Measurements from ENCODE around the gene LANCL2.
"Not testable (repeated sequence)": the region's sequence is repeated elsewhere in the genome, so short reads cannot be mapped to it uniquely, and the experiment has no call there.

The LANCL2 gene

DNA sequence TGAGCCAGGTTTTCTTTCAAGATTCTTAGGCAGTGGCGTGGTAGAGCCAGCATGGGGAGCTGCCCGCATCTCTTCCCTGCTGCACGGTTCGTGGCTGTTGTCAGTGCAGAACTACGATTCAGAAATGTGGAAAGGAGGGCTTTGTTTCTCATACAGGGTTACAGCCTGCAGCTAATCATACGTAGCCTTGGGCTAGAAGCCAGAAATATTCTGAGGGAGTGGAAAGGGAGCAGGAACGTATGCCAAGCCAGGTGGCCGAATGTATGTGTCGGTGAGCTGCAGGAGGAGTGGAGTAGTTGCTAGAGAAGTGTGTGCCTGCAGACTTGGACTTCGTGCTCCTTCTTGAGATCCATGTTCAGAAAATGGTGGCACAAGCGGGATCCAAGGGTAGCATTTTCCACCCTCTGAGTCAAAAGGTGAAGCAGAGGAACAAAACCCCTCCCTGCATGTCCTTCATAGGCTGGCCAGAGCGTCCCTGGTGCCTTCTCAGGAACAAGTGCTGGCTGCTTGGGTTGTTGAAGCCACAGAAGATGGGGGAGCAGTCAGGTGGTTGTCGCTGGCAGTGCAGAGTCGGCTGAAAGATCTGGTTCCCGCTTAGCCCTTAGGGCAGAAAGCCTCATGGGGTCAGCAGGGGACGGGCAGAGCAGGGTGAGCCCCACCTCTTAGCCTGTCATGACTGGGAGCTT lies 40.9 kb downstream of the LANCL2 start:
- no peak for DNase-seq (ENCODE audit: low read depth)

DNA sequence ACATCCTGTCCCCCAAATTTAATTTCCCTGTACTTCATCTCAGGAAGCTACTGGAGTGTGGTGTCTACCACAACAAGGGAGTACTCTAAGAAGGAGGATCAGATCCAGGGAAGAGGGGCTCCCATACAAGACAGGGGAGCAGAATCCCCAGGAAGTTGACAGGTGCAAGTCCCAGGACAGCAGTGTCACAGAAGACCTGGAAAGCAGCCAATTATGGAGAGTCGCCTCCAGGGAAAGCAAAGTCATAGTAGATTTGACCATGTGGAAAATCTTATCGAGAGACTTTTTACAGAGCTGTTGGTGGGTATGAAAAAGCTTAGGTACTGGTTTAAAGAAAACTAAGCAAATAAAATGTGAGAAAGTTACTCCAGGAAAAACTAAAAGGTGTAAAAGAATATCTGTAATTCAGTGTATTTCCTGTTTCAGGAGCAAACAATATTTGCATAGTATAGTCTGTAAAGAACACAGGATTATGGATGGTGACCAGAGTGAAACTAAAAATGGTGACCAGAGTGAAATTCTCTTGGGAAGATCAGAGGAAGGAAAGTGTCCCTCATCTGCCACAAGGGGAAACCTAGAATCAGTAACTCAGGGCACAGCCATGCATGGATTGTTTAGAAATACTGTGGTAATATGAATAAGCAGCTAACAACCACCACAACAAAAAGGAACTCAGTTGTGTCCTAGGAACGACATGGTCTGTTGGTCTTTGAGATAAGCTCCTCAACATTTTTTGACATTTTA lies 44.5 kb downstream of the LANCL2 start:
- DNase-seq (ENCODE audit: low read depth): no peak

DNA sequence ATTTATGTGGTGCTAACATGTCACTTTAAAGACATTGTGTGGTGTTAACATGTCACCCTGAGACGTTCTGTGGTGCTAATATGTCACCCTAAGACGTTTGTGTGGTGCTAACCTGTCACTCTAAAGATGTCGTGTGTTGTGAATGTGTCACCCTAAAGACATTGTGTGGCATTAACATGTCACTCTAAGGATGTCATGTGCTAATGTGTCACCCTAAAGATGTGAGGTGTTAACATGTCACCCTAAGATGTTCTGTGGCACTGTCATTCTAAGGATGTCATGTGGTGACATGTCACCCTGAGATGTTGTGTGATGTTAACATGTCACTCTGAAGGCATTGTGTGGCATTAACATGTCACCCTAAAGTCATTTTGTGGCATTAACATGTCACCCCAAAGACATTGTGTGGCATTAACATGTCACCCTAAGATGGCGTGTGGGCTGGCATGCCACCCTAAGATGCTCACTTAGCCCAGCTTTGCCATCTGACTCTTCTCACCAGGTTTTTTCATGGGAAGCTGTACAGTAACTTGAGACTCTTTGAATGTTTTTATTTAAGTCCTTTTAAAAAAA lies 45.6 kb downstream of the LANCL2 start:
- no peak for DNase-seq (ENCODE audit: low read depth)

GRCh38 chr7:55411844-55412243 lies 46.7 kb downstream of the LANCL2 start:
- DNase-seq (ENCODE audit: low read depth): no peak

- no peak for DNase-seq (ENCODE audit: low read depth)
Measured at GRCh38 chr7:55413442-55413841, 48.3 kb downstream of the LANCL2 start.

DNA sequence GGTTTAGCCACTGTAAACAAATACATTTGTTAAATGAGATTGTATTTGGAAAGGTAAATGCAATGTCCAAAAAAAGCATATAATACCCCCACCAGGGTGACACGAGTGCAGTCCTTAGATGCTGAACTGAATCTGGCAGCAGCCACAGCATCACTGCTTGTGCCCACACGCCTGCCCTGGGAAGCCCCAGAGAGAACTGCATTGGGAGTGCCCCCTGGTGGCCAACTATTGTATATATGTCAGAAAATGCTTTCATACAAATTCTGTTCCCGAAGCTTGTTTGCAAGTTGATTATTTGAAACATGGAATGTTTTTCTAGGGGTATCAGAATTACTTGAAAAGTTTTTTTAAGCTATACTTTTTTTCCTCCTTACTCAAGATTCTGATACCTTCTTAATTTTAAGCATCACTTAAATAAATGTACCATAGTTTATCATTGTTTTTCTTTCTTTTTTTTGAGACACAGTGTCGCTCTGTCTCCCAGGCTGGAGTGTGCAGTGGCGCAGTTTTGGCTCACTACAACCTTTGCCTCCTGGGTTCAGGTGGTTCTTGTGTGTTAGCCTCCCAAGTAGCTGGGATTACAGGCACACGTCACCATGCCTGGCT lies 50.1 kb downstream of the LANCL2 start:
- DNase-seq (ENCODE audit: low read depth): no peak

GRCh38 chr7:55417456-55417855 lies 52.3 kb downstream of the LANCL2 start:
- not testable (repeated sequence) for DNase-seq (ENCODE audit: low read depth)

DNA sequence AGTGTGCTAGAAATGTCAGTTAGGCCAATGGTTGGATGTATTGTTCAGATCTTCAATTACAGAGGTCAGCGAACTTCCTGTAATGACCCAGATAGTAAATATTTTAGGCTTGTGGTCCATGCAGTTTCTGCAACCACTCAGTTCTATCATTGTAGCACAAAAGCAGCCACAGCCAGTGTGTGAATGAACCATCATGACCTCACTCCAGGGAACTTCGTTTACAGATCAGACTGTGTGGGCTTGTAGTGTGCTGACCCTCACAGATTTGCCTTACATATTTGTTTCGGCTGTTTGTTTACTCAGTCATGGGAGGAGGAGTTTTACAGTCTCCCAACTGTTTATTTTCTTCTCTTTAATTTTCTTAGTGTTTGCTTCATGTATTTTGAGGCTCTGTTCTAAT lies 55.4 kb downstream of the LANCL2 start:
- DNase-seq (ENCODE audit: low read depth): no peak

DNA sequence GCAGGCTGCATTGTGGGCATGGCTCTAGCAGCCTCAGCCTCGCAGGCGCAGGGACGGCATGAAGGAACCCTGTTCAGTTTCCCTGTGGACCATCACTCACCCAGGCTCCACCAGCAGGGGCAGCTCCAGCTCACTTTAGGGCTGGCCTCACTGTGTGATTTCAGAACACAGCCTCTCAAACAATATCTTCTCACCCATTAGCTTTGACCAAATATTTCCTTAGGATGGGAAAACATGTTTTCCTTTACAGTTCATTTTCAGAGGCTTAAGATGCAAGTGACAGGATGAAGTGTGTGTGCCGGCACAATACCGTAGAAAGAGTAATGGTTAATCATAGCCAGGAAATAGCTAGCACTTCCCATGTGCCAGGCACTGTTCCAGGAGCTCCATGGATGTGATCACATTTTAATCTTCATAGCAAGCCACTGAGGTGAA lies 58.2 kb downstream of the LANCL2 start:
- no peak for DNase-seq (ENCODE audit: low read depth)

DNA sequence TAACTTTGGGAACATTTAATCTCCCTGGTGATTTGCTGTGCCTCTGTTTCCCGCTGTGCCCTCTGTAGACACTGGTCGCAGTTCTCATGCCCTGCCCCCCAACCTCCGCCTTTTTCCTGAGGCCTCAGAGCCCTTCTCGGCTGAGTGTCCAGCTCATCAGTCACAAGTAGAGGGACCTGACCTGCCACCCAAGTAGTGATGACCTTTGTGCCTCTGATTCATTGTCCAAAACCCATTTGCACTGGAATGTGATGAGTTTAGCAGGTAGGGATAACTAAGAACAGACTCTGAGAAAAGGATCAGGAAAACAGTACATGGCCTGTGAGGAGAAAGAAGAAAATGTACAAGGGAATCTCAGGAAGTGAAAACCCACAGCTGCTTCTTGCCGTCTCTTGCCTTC lies 58.8 kb downstream of the LANCL2 start:
- no peak for DNase-seq (ENCODE audit: low read depth)

- DNase-seq (ENCODE audit: low read depth): no peak
Measured at GRCh38 chr7:55425141-55425752, 60.1 kb downstream of the LANCL2 start.

- DNase-seq (ENCODE audit: low read depth): no peak
Measured at GRCh38 chr7:55426676-55427075, 61.5 kb downstream of the LANCL2 start.

- DNase-seq (ENCODE audit: low read depth): no peak
Measured at GRCh38 chr7:55427342-55427741, 62.2 kb downstream of the LANCL2 start.

DNA sequence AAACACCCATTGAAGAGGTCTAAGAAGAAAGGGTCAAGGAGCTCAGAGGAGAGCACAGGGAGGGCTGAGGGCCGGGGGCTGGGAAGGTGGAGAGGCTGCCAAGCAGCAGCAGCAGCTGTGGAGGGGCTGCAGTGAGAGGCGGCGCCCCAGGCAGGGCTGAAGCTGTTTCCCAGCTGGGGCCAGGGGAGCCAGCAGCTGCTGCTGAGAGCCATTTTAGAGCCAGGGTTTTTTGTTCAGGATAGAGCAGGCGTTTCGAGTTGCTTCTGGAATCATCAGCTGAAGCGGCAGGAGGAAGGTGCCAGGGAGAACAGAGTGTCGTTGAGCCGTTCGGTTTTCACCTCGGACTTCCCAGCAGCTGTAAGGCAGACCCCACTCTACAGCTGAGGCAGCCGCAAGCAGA lies 62.7 kb downstream of the LANCL2 start:
- DNase-seq (ENCODE audit: low read depth): no peak

GRCh38 chr7:55429835-55430499 lies 64.8 kb downstream of the LANCL2 start:
- DNase-seq (ENCODE audit: low read depth): no peak

GRCh38 chr7:55431898-55432297 lies 66.8 kb downstream of the LANCL2 start:
- DNase-seq (ENCODE audit: low read depth): no peak

- DNase-seq (ENCODE audit: low read depth): no peak
Measured at GRCh38 chr7:55432506-55432905, 67.4 kb downstream of the LANCL2 start.

- no peak for DNase-seq (ENCODE audit: low read depth)
Measured at GRCh38 chr7:55432939-55433784, 68.0 kb downstream of the LANCL2 start.

- no peak for DNase-seq (ENCODE audit: low read depth)
Measured at GRCh38 chr7:55435466-55435865, 70.3 kb downstream of the LANCL2 start.

DNA sequence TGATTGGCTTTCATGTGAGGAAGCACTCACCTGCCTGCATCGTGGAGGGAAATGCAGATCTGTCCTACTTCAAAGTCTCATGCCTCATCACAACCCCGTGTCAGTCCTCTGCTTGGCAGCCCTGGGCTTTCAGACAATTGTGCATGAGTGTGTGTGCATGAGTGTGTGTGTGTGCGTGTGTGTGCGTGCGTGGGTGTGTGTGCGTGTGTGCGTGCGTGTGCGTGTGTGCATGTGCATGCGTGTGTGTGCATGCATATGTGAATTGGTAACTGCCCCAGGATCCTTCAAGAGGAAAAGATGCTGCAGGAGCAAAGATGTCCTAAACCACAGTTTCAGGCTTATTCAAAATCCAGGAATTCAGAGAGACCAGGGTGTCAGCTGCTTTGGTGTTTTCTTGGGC lies 71.3 kb downstream of the LANCL2 start:
- no peak for DNase-seq (ENCODE audit: low read depth)

DNA sequence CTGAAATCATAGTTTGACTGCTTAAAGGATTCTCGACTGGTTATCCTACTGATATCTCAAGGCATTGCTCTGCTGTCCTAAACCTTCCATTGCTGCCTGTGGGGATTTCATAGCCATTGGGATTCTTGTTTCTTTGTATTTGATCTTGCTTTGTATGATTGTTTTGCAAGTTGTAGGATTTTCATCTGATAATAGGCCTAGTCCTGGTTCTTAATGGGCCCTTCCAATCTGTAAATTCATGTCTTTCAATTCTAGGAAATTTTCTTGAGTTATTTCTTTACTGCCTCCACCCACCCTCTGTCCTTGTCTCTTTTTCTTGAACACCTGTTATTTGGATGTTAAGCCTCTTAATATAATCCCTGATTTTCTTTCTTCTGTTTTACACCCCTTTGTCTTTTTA lies 72.2 kb downstream of the LANCL2 start:
- DNase-seq (ENCODE audit: low read depth): no peak
